Measurements from ENCODE around the gene RCE1.

Gene RCE1

DNA sequence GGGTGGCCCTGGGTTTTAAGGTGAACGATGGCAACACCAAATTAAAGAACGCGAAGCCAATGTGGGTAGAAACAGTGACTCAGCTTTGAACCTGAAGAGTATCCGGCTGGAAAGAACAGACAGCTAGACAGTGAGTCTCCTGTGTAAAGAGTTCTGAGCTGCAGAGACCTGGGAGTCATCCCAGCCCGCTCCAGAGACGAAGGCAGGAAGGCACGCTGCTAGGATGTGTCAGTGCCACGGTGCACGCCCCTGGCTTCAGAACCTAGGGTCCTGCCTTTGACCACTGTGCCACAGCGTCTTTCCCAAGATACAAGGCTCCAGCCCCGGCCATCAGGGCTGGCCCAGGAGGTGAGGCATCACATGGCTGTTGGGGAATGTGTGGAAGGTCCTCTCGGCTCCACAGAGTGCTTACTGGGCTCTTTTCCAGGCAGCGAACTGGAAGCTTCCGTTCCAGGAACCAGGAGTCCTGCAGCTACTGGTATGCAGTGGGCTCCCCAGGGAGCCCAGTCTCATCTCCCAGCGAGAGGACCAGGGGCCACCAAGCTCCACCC lies 43.5 kb downstream of the RCE1 start:
- DNase-seq (ENCODE audit: low spot score): no peak

DNA sequence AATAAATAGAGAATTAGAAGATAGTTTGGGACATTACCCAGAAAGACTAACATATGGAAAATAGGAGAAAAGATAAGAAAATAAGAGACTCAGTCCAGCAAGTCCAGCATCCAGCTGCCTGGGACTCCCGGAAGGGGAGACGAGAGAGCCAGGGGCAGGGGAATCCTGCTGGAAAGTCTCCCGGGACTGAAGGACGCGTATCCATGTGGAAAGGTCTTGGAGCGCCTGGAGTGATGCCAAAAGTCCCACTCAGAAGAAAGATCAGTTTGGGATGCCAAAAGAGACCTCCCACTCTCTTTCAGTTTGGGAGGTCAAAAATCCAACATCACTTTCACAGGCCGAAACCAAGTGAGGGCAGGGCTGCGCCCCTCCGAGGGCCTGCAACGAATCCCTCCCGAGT lies 44.3 kb downstream of the RCE1 start:
- DNase-seq (ENCODE audit: low spot score): no peak

- no peak for DNase-seq (ENCODE audit: low spot score)
Observed at GRCh38 chr11:66888282-66888681, 45.0 kb downstream of the RCE1 start.

GRCh38 chr11:66889960-66890359 lies 46.7 kb downstream of the RCE1 start:
- DNase-seq (ENCODE audit: low spot score): no peak

- DNase-seq (ENCODE audit: low spot score): peak; percentile 93
Observed at GRCh38 chr11:66891851-66892660, 48.8 kb downstream of the RCE1 start.

- no peak for DNase-seq (ENCODE audit: low spot score)
Observed at GRCh38 chr11:66892911-66893310, 49.7 kb downstream of the RCE1 start.

DNA sequence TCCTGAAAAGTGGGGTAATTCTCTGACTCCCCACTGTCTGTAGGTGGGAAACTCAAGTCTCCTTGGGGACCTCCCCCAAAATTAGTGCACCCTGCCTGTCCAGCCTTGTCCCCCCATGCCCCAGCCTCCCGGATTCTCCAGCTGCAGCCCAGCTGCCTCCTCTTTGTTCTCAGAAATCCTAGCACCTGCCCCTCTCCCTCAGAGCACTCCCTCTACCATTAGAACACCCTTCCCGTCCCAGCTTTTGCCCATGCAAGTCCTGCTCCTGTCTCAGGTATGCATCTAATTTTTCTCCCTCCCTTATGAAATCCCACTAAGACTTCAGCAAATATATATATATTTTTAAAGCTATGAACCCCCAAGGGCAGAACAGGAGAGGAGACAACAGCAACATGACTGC lies 50.9 kb downstream of the RCE1 start:
- DNase-seq (ENCODE audit: low spot score): no peak
